Tibial artery (tissue), 4 donors: ENCODE results near the gene ALPG.
"Not testable (repeated sequence)": the region's sequence is repeated elsewhere in the genome, so short reads cannot be mapped to it uniquely, and the experiment has no call there.

Experiments used
- DNase-seq, 2 donors: peaks; one replicate each; pipeline ENCODE4 v3.0.0-alpha.2; 2019
- H3K27ac ChIP-seq, 2 donors: fragments of 200-600 bp; sonication (generic) in 1 of 2; 1 replicate in 1 of 2; 2 replicates in 1 of 2; pipeline ENCODE4 v1.5.1; 2018 to 2019; ENCODE audit warnings: mild to moderate bottlenecking in 1 of 2
- H3K27me3 ChIP-seq, 2 donors: fragments of 200-600 bp; sonication (generic) in 1 of 2; one replicate each; pipeline versions ENCODE4 v1.5.1 to v1.6.0; 2016 to 2019
- H3K36me3 ChIP-seq, 3 donors: fragments of 200-600 bp; sonication (generic) in 2 of 3; one replicate each; pipeline ENCODE4 v1.5.1; 2016 to 2019; ENCODE audit warnings: mild to moderate bottlenecking in 2 of 3
- H3K4me1 ChIP-seq, 4 donors: fragments of 200-600 bp; sonication (generic) in 2 of 4; 1 replicate in 3 of 4; 2 replicates in 1 of 4; pipeline ENCODE4 v1.5.1; 2016 to 2019
- H3K4me3 ChIP-seq, 2 donors: fragments of 200-600 bp; sonication (generic) in 1 of 2; 1 replicate in 1 of 2; 2 replicates in 1 of 2; pipeline ENCODE4 v1.5.1; 2018 to 2019; ENCODE audit warnings: mild to moderate bottlenecking in 2 of 2
- H3K9me3 ChIP-seq, 3 donors: fragments of 200-600 bp; sonication (generic) in 1 of 3; one replicate each; pipeline ENCODE4 v1.5.1; 2016 to 2019
- CTCF ChIP-seq, 2 experiments: fragments of 200-600 bp in 1 of 2; fragments of 450-650 bp in 1 of 2; IDR thresholded peaks; one replicate each; pipeline ENCODE4 v1.5.1; 2017 to 2019; ENCODE audit warnings: antibody characterized with exemption in 2 of 2, mild to moderate bottlenecking in 1 of 2, moderate library complexity in 1 of 2
- intact Hi-C: fragments of 100-400 bp; cut with DNase I; formaldehyde crosslinking; loops from one replicate; pipeline ENCODE4 v1.15.0; 2023; ENCODE audit warnings: low total_unique reads

ALPG gene

GRCh38 chr2:232448304-232448690, 41.7 kb downstream of the ALPG start:
- Histone ChIP-seq H3K27ac (no peak overlapping the region), H3K9me3 (no peaks in the 10 kb centered on the region), H3K36me3 (no peaks in the 10 kb centered on the region), H3K4me3 (no peak overlapping the region), H3K4me1 (no peaks in the 10 kb centered on the region), H3K27me3 (peaks cover 0 to 13% of the 10 kb centered on the region in 2 donors)
- DNase-seq: no peak
- no peak for TF ChIP-seq CTCF (IDR thresholded peaks at IDR 0.05)
- intact Hi-C loops: no loop called here

- H3K4me1 ChIP-seq: no peaks in the 10 kb centered on the region
- intact Hi-C loops: no loop called here
- TF ChIP-seq CTCF (IDR thresholded peaks at IDR 0.05): no peak
- H3K27ac ChIP-seq: no peak overlapping the region
- H3K4me3 ChIP-seq: no peak overlapping the region
- peaks cover 0 to 7% of the 10 kb centered on the region in 2 donors for H3K27me3 ChIP-seq
- H3K36me3 ChIP-seq: no peaks in the 10 kb centered on the region
- no peaks in the 10 kb centered on the region for H3K9me3 ChIP-seq
- no peak for DNase-seq
Measured at GRCh38 chr2:232449964-232450363, 43.3 kb downstream of the ALPG start.

- H3K4me1 ChIP-seq, H3K9me3 ChIP-seq, intact Hi-C loops, H3K36me3 ChIP-seq, H3K4me3 ChIP-seq, H3K27ac ChIP-seq: not testable (repeated sequence)
- peak in 1 of 2 donors; percentile 20 for DNase-seq
- peaks cover 0 to 19% of the 10 kb centered on the region in 2 donors for H3K27me3 ChIP-seq
Measured at GRCh38 chr2:232451645-232452044, 45.0 kb downstream of the ALPG start.

GRCh38 chr2:232454630-232455029, 48.0 kb downstream of the ALPG start:
- DNase-seq: peak in 1 of 2 donors; percentile 49

GRCh38 chr2:232455426-232456255, 49.0 kb downstream of the ALPG start, which contains the start of gene ALPI:
Gene ALPI (plus strand): TSS chr2:232456153. CDS start chr2:232456200, 47 bp downstream.
- Histone ChIP-seq H3K4me1 (no peaks in the 10 kb centered on the region), H3K27me3 (peaks cover 0 to 48% of the 10 kb centered on the region in 2 donors), H3K9me3 (no peaks in the 10 kb centered on the region), H3K27ac (no peak within 1 kb of the TSS), H3K4me3 (no peak within 1 kb of the TSS), H3K36me3 (no peaks in the 10 kb centered on the region)
- peak in 1 of 2 donors; percentile 40 for DNase-seq
- intact Hi-C loops: no loop called here
- no peak for TF ChIP-seq CTCF (IDR thresholded peaks at IDR 0.05)

More at GRCh38 chr2:232454630-232455029, 48.0 kb downstream of the ALPG start:
- no peaks in the 10 kb centered on the region for H3K36me3 ChIP-seq
- no peak for TF ChIP-seq CTCF (IDR thresholded peaks at IDR 0.05)
- no peak overlapping the region for H3K4me3 ChIP-seq
- H3K4me1 ChIP-seq: no peaks in the 10 kb centered on the region
- H3K27me3 ChIP-seq: peaks cover 0 to 42% of the 10 kb centered on the region in 2 donors
- H3K27ac ChIP-seq: no peak overlapping the region
- intact Hi-C loops: no loop called here
- H3K9me3 ChIP-seq: no peaks in the 10 kb centered on the region

GRCh38 chr2:232456296-232457120, 49.9 kb downstream of the ALPG start:
- TF ChIP-seq CTCF (IDR thresholded peaks at IDR 0.05): no peak
- H3K27me3 ChIP-seq: peaks cover 0 to 48% of the 10 kb centered on the region in 2 donors
- peak in 1 of 2 donors; percentile 57 for DNase-seq
- H3K4me1 ChIP-seq: no peaks in the 10 kb centered on the region
- intact Hi-C loops: no loop called here
- no peak overlapping the region for H3K27ac ChIP-seq
- no peaks in the 10 kb centered on the region for H3K36me3 ChIP-seq
- no peak overlapping the region for H3K4me3 ChIP-seq
- no peaks in the 10 kb centered on the region for H3K9me3 ChIP-seq
